Gastrocnemius medialis (tissue), 4 donors: Measurements from ENCODE around the gene SLC16A7.

Experiments
- CTCF ChIP-seq, 5 experiments: fragments of 450-650 bp in 3 of 5; fragments of 200-600 bp in 2 of 5; sonication (generic) in 2 of 5; IDR thresholded peaks in 4 of 5; conservative IDR thresholded peaks in 1 of 5; 1 replicate in 4 of 5; 2 replicates in 1 of 5; pipeline ENCODE4 v1.5.1; 2016 to 2019; ENCODE audit warnings: antibody characterized with exemption in 5 of 5, mild to moderate bottlenecking in 3 of 5, moderate library complexity in 3 of 5
- POLR2A ChIP-seq, 2 donors: fragments of 450-650 bp; IDR thresholded peaks; one replicate each; pipeline ENCODE4 v1.6.1; 2017; ENCODE audit warnings: antibody characterized with exemption in 2 of 2, mild to moderate bottlenecking in 2 of 2, moderate library complexity in 2 of 2

DNA sequence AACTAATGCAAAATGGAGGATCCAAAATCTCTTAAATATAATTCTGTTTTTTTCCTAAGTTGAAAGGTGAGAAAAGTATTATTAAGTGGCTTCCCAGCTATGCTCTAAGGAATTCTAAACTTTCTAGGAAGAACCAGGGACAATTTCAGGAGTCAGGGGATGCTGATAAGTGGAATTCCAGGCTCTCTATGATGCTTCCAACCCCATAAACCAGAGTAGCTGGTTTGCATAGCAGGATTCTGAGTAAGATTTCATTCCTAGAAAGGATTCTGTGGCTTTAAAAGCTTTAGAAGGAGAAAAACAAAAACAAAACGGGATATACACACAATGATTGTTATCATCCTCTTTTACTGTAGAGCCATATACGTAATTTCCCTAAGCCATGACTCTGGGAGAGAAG, 93.9 kb downstream of the SLC16A7 start:
- TF ChIP-seq POLR2A (IDR thresholded peaks at IDR 0.05) (no peak), CTCF (IDR thresholded peaks at IDR 0.05 in 4 of 5, conservative IDR thresholded peaks at IDR 0.05 in 1 of 5) (no peak)
